A549 (cell line): ENCODE data around the gene TCF4. TPM values are rescaled to one million over a fixed set of nuclear protein-coding genes. Genes with fewer than 3 reads are reported as not detected.

Experiments
- ATAC-seq, 2 experiments: fragments of 200-7000 bp in 1 of 2; fragments of >200 bp in 1 of 2; cut with Nextera tagmentation in 1 of 2; cut with Tn5 transposase in 1 of 2; 3 replicates each; pipeline versions ENCODE4 v1.8.0 to v1.9.1; 2018 to 2020; ENCODE audit warnings: mild to moderate bottlenecking in 1 of 2, moderate library complexity in 1 of 2
- CTCF ChIA-PET: fragments of 300-600 bp; sonication (Branson Sonifier 250); formaldehyde crosslinking; extraction: SDS; loops from one replicate; lab custom pipeline; 2021; ENCODE audit warnings: antibody characterized with exemption, inconsistent platforms; lab: Yijun Ruan, JAX
- POLR2A ChIA-PET: fragments of 350-600 bp; formaldehyde crosslinking; extraction: SDS; loops from one replicate; lab custom pipeline; 2021; ENCODE audit warnings: antibody characterized with exemption, inconsistent platforms; lab: Yijun Ruan, JAX
- DNase-seq, 2 experiments: peaks; one replicate each; pipeline versions ENCODE4 v3.0.0 to v3.0.0-alpha.2; 2011 to 2016; ENCODE audit warnings: low read depth in 1 of 2, low spot score in 1 of 2
- FAIRE-seq: peaks from 2 replicates; lab custom pipeline; 2011; peaks lifted over from hg19 to GRCh38; lab: Jason Lieb, UNC
- H3K27ac ChIP-seq, 2 experiments: fragments of >200 bp; sonication (Bioruptor Twin); formaldehyde crosslinking; 3 replicates each; pipeline ENCODE4 v1.5.1; 2016 to 2017
- H3K4me1 ChIP-seq: fragments of >200 bp; sonication (Bioruptor Twin); formaldehyde crosslinking; 3 replicates; pipeline ENCODE4 v1.6.1; 2016
- H3K4me2 ChIP-seq: fragments of >200 bp; sonication (Bioruptor Twin); formaldehyde crosslinking; 3 replicates; pipeline ENCODE4 v1.6.1; 2016
- H3K4me3 ChIP-seq: fragments of >200 bp; sonication (Bioruptor Twin); formaldehyde crosslinking; 3 replicates; pipeline ENCODE4 v1.5.1; 2016
- H3K9me3 ChIP-seq: fragments of >200 bp; sonication (Bioruptor Twin); formaldehyde crosslinking; 3 replicates; pipeline ENCODE4 v1.6.1; 2016
- BCL3 ChIP-seq: fragments of >200 bp; sonication (Bioruptor Twin); formaldehyde crosslinking; IDR thresholded peaks from 3 replicates; pipeline ENCODE4 v1.6.1; 2016
- BHLHE40 ChIP-seq: IDR thresholded peaks from 2 replicates; pipeline ENCODE4 v1.6.1; 2012; ENCODE audit warnings: low read depth, low read length, inconsistent platforms
- CEBPB ChIP-seq, 2 experiments: fragments of >200 bp in 1 of 2; sonication (Bioruptor Twin) in 1 of 2; formaldehyde crosslinking in 1 of 2; IDR thresholded peaks; 2 replicates each; pipeline ENCODE4 v1.6.1; 2012 to 2016
- HES2 ChIP-seq: fragments of >200 bp; sonication (Bioruptor Twin); formaldehyde crosslinking; IDR thresholded peaks from 2 replicates; pipeline ENCODE4 v1.6.1; 2016
- HOXB5 ChIP-seq: fragments of 250-450 bp; sonication (Bioruptor Pico); IDR thresholded peaks from 2 replicates; pipeline ENCODE4 v1.5.0; 2020; ENCODE audit warnings: mild to moderate bottlenecking, moderate library complexity
- KDM5A ChIP-seq: fragments of 200-600 bp; sonication (generic); IDR thresholded peaks from 2 replicates; pipeline ENCODE4 v1.6.1; 2016; ENCODE audit warnings: antibody characterized with exemption, mild to moderate bottlenecking
- NR3C1 ChIP-seq: fragments of >200 bp; sonication (Bioruptor Twin); formaldehyde crosslinking; IDR thresholded peaks from 3 replicates; pipeline ENCODE4 v1.6.1; 2017
- PBX3 ChIP-seq: IDR thresholded peaks from 2 replicates; pipeline ENCODE4 v1.6.1; 2012
- POLR2AphosphoS2 ChIP-seq: conservative IDR thresholded peaks from 2 replicates; pipeline ENCODE4 v1.6.1; 2012; ENCODE audit warnings: low read length, improper control_type of control experiment, inconsistent platforms
- RCOR1 ChIP-seq: fragments of 150-350 bp; IDR thresholded peaks from 2 replicates; pipeline ENCODE4 v1.6.1; 2014; ENCODE audit warnings: antibody characterized with exemption, low read length, low read depth
- RFX5 ChIP-seq: fragments of 450-650 bp; IDR thresholded peaks from 2 replicates; pipeline ENCODE4 v1.7.1; 2014; ENCODE audit warnings: antibody characterized with exemption, mild to moderate bottlenecking, moderate library complexity
- SREBF2 ChIP-seq: fragments of 450-650 bp; IDR thresholded peaks from 2 replicates; pipeline ENCODE4 v1.6.1; 2014; ENCODE audit warnings: mild to moderate bottlenecking, moderate library complexity
- USF2 ChIP-seq: fragments of 450-650 bp; IDR thresholded peaks from 2 replicates; pipeline ENCODE4 v1.6.1; 2014; ENCODE audit warnings: antibody characterized with exemption
- ZNF302 ChIP-seq: fragments of 250-450 bp; sonication (Bioruptor Pico); IDR thresholded peaks from 2 replicates; pipeline ENCODE4 v1.9.0; 2021; ENCODE audit warnings: inconsistent platforms, mild to moderate bottlenecking, moderate library complexity
- ZSCAN20 ChIP-seq: fragments of 250-450 bp; sonication (Bioruptor Pico); IDR thresholded peaks from 2 replicates; pipeline ENCODE4 v1.8.0; 2022; ENCODE audit warnings: mild to moderate bottlenecking, moderate library complexity
- WGBS: methylation state at CpG from one replicate; pipeline ENCODE4 v1.1.6; 2017; ENCODE audit errors: missing lambda C conversion rate; 5-methylcytosine and 5-hydroxymethylcytosine counted together
- polyA plus RNA-seq, 4 experiments: library from polyadenylated mRNA; depleted of rRNA in 3 of 4; stranded (reverse); fragments of >200 nt; fragmentation: RNase III in 1 of 4; extraction: RNeasy Plus Mini Kit Qiagen cat#74134 plus additional on column Dnase treatment in 1 of 4; gene quantifications; 2 replicates in 3 of 4; 3 replicates in 1 of 4; pipeline ENCODE4 v1.2.3, GENCODE V29; 2011 to 2017
- TF ChIP-seq, protein P1 (sequence below): fragments of 200-600 bp; sonication (generic); IDR thresholded peaks from 2 replicates; pipeline ENCODE4 v1.6.1; 2016; ENCODE audit warnings: antibody characterized with exemption, mild to moderate bottlenecking, moderate library complexity
- TF ChIP-seq, protein P2 (sequence below): fragments of 250-450 bp; sonication (Bioruptor Pico); IDR thresholded peaks from 2 replicates; pipeline ENCODE4 v1.5.0; 2021; ENCODE audit warnings: mild to moderate bottlenecking, moderate library complexity, borderline replicate concordance

TCF4 gene
- polyA plus RNA-seq, 2 of the 4 experiments (the other 2 are of a cell fraction): 3.0 to 4.0 TPM

DNA sequence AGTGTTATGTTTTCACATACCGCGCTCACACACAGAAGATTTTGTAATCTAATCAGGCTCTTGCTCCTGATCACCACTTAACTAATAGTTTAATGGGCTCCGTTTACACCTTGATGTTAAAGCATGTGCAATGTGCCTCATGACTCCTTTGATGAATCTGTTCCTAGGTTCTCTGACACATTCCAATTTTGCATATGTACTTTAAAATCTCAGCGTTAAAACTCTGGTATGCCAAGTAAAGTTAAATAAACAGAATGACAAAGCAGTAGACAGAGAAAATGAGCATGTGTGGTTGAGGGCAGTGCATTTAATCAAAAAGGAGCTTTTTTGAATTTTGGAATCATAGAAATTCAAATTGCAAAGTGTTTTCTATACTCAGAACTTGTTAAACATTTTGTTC lies 96.4 kb downstream of the TCF4 start:
- 63% methylated on average over 4 of the region's 4 CpGs for WGBS
- Histone ChIP-seq H3K27ac (no peak overlapping the region), H3K4me3 (no peak overlapping the region), H3K9me3 (no peaks in the 10 kb centered on the region), H3K4me2 (no peak overlapping the region), H3K4me1 (no peaks in the 10 kb centered on the region)
- CTCF ChIA-PET: no interaction called here
- ATAC-seq: no peak
- FAIRE-seq: no peak
- TF ChIP-seq PBX3 (no peak), POLR2AphosphoS2 (no peak), CEBPB (IDR thresholded peaks at IDR 0.05) (no peak), USF2 (no peak), ZSCAN20 (no peak), BHLHE40 (no peak), KDM5A (no peak), ZNF302 (CRISPR knock-in tag) (no peak), RCOR1 (no peak), HOXB5 (no peak), NR3C1 (no peak), SREBF2 (no peak), RFX5 (no peak), HES2 (no peak), BCL3 (no peak)
- TF ChIP-seq, protein P1, sequence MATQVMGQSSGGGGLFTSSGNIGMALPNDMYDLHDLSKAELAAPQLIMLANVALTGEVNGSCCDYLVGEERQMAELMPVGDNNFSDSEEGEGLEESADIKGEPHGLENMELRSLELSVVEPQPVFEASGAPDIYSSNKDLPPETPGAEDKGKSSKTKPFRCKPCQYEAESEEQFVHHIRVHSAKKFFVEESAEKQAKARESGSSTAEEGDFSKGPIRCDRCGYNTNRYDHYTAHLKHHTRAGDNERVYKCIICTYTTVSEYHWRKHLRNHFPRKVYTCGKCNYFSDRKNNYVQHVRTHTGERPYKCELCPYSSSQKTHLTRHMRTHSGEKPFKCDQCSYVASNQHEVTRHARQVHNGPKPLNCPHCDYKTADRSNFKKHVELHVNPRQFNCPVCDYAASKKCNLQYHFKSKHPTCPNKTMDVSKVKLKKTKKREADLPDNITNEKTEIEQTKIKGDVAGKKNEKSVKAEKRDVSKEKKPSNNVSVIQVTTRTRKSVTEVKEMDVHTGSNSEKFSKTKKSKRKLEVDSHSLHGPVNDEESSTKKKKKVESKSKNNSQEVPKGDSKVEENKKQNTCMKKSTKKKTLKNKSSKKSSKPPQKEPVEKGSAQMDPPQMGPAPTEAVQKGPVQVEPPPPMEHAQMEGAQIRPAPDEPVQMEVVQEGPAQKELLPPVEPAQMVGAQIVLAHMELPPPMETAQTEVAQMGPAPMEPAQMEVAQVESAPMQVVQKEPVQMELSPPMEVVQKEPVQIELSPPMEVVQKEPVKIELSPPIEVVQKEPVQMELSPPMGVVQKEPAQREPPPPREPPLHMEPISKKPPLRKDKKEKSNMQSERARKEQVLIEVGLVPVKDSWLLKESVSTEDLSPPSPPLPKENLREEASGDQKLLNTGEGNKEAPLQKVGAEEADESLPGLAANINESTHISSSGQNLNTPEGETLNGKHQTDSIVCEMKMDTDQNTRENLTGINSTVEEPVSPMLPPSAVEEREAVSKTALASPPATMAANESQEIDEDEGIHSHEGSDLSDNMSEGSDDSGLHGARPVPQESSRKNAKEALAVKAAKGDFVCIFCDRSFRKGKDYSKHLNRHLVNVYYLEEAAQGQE: no peak
- TF ChIP-seq, protein P2, sequence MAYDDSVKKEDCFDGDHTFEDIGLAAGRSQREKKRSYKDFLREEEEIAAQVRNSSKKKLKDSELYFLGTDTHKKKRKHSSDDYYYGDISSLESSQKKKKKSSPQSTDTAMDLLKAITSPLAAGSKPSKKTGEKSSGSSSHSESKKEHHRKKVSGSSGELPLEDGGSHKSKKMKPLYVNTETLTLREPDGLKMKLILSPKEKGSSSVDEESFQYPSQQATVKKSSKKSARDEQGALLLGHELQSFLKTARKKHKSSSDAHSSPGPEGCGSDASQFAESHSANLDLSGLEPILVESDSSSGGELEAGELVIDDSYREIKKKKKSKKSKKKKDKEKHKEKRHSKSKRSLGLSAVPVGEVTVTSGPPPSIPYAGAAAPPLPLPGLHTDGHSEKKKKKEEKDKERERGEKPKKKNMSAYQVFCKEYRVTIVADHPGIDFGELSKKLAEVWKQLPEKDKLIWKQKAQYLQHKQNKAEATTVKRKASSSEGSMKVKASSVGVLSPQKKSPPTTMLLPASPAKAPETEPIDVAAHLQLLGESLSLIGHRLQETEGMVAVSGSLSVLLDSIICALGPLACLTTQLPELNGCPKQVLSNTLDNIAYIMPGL (CRISPR knock-in tag): no peak
- DNase-seq: no peak
- POLR2A ChIA-PET: no interaction called here
